GM08714 (cell line): ENCODE measurements around the gene RAB15.

Experiments
- H3K4me3 ChIP-seq: fragments of 200-500 bp; sonication (Bioruptor generic); 2 replicates; pipeline ENCODE4 v1.5.1; 2014; ENCODE audit warnings: mild to moderate bottlenecking, low read length, inconsistent platforms
- ZNF274 ChIP-seq: IDR thresholded peaks from 2 replicates; pipeline ENCODE4 v1.6.1; 2012; ENCODE audit warnings: mild to moderate bottlenecking, low read depth, low read length

RAB15 gene

DNA sequence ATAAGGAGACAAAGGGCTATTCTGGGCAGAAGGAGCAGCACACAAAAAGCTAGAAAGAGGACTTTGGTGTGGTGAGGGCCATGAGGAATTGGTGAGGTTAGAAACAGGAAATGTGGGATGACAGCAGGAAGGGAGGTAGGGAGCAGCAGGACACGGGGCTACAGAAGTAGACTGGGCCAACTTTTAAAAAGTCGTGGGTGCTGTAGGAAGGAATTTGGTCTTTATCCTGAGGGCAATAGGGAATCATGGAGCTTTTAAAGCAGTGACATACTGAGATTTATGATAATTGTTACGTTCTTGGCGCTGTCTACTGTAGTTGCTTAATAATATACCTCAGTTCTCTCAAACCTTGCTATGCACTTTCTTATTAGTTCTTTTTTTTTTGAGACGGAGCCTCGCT is 66.1 kb downstream of the RAB15 start:
- no peak overlapping the region for H3K4me3 ChIP-seq
- no peak for TF ChIP-seq ZNF274

DNA sequence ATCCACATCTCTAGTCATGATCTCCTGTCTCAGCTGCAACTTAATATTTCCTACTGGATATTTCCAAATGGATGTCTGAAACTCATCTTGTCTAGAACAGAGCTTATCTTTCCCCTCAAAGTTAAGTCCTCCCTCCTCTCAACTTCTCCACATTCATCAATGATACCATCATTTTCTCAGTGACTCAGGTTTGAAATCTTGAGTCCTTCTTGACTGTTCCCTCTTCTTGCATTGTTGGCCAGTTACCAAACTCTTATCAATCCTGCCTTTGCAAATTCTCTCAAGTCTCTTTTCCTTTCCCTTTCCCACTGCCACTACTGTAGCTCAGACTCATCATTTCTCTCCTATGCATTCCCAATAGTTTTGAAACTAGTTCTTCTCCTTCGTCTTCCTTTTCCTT is 72.2 kb downstream of the RAB15 start:
- no peak overlapping the region for H3K4me3 ChIP-seq
- TF ChIP-seq ZNF274 = no peak
